HepG2 (cell line): ENCODE results near the gene TUBA4A. TPM values are rescaled to one million over a fixed set of nuclear protein-coding genes. Genes with fewer than 3 reads are reported as not detected.
A peak's percentile ranks its signal among the peaks of the same experiment; 100 is the strongest.

ENCODE experiments used
- ELF4 ChIP-seq: sonication (generic); formaldehyde crosslinking; IDR thresholded peaks from 2 replicates; pipeline ENCODE4 v1.5.0; 2020; ENCODE audit warnings: missing genetic modification reagents, mild to moderate bottlenecking, moderate library complexity, borderline replicate concordance
- ERF ChIP-seq: IDR thresholded peaks from 2 replicates; pipeline ENCODE4 v1.6.1; 2018; ENCODE audit warnings: missing biosample characterization, missing genetic modification reagents
- KMT2A ChIP-seq: sonication (generic); formaldehyde crosslinking; IDR thresholded peaks from 2 replicates; pipeline ENCODE4 v1.4.0; 2020; ENCODE audit warnings: missing genetic modification reagents
- MXD4 ChIP-seq: IDR thresholded peaks from 2 replicates; pipeline ENCODE4 v1.6.1; 2016; ENCODE audit warnings: mild to moderate bottlenecking, missing biosample characterization, missing genetic modification reagents
- NR0B2 ChIP-seq: sonication (generic); formaldehyde crosslinking; IDR thresholded peaks from 2 replicates; pipeline ENCODE4 v1.4.0; 2020; ENCODE audit warnings: mild to moderate bottlenecking, missing genetic modification reagents
- SP5 ChIP-seq: IDR thresholded peaks from 2 replicates; pipeline ENCODE4 v1.6.1; 2016; ENCODE audit warnings: low read depth, borderline replicate concordance
- SRSF4 ChIP-seq: fragments of 200-400 bp; formaldehyde crosslinking; IDR thresholded peaks from one replicate; pipeline ENCODE4 v1.6.1; 2018; ENCODE audit warnings: mild to moderate bottlenecking, low read depth, low read length, moderate library complexity; ENCODE audit not compliant: poor library complexity, severe bottlenecking
- XRCC5 ChIP-seq: fragments of 200-400 bp; formaldehyde crosslinking; optimal IDR thresholded peaks from 2 replicates; pipeline ENCODE3; 2017; ENCODE audit warnings: mild to moderate bottlenecking, low read length
- ZKSCAN8 ChIP-seq: IDR thresholded peaks from 2 replicates; pipeline ENCODE4 v1.6.1; 2016; ENCODE audit warnings: borderline replicate concordance, missing genetic modification reagents, missing compliant biosample characterization
- ZNF572 ChIP-seq: sonication (generic); formaldehyde crosslinking; IDR thresholded peaks from 2 replicates; pipeline ENCODE4 v1.5.1; 2020; ENCODE audit warnings: mild to moderate bottlenecking, missing genetic modification reagents
- ZNF619 ChIP-seq: sonication (generic); formaldehyde crosslinking; IDR thresholded peaks from 2 replicates; pipeline ENCODE4 v1.4.0; 2020; ENCODE audit warnings: mild to moderate bottlenecking, missing genetic modification reagents
- ZNF800 ChIP-seq: sonication (generic); formaldehyde crosslinking; IDR thresholded peaks from 2 replicates; pipeline ENCODE4 v1.4.0; 2020; ENCODE audit warnings: missing genetic modification reagents
- polyA plus RNA-seq, 8 experiments: library from polyadenylated mRNA; depleted of rRNA in 3 of 8; stranded (reverse) in 7 of 8; unstranded in 1 of 8; fragments of >200 nt; fragmentation: Illumina TruSeq in 4 of 8; extraction: Trizol in 4 of 8; gene quantifications; 2 replicates each; pipeline versions ENCODE4 v1.2.1 to v1.2.3, GENCODE V29; 2011 to 2016; ENCODE audit warnings: low read depth in 4 of 8, missing spikeins in 1 of 8, mixed read lengths in 1 of 8; ENCODE audit not compliant: insufficient read depth in 1 of 8
- total RNA-seq, 5 experiments: library from RNA; depleted of rRNA; stranded (reverse); fragments of >200 nt; fragmentation: Illumina TruSeq; extraction: Trizol; gene quantifications; 2 replicates each; pipeline ENCODE4 v1.2.3, GENCODE V29; 2016; ENCODE audit warnings: low read depth in 1 of 5
- TF ChIP-seq, protein P1 (sequence below): sonication (generic); formaldehyde crosslinking; conservative IDR thresholded peaks from 2 replicates; pipeline ENCODE4 v1.4.0; 2020; ENCODE audit warnings: missing genetic modification reagents
- TF ChIP-seq, protein P2 (sequence below): sonication (generic); formaldehyde crosslinking; IDR thresholded peaks from 2 replicates; pipeline ENCODE4 v1.5.0; 2020; ENCODE audit warnings: mild to moderate bottlenecking, missing genetic modification reagents
- TF ChIP-seq, protein P3 (sequence below): sonication (generic); formaldehyde crosslinking; IDR thresholded peaks from 2 replicates; pipeline ENCODE4 v1.5.1; 2020; ENCODE audit warnings: mild to moderate bottlenecking, missing genetic modification reagents
- TF ChIP-seq, protein P4 (sequence below): conservative IDR thresholded peaks from 2 replicates; pipeline ENCODE4 v1.6.1; 2018; ENCODE audit warnings: missing genetic modification reagents

TUBA4A gene
- total and polyA plus RNA-seq, 2 of the 13 experiments (the other 11 are each of a cell fraction or from before 2014, with no cell fraction given): 1.3 to 12.7 TPM

GRCh38 chr2:219279151-219279915, 25.6 kb upstream of the TUBA4A start, which contains the start of gene DNAJB2 (continued):
- TF ChIP-seq, protein P1, sequence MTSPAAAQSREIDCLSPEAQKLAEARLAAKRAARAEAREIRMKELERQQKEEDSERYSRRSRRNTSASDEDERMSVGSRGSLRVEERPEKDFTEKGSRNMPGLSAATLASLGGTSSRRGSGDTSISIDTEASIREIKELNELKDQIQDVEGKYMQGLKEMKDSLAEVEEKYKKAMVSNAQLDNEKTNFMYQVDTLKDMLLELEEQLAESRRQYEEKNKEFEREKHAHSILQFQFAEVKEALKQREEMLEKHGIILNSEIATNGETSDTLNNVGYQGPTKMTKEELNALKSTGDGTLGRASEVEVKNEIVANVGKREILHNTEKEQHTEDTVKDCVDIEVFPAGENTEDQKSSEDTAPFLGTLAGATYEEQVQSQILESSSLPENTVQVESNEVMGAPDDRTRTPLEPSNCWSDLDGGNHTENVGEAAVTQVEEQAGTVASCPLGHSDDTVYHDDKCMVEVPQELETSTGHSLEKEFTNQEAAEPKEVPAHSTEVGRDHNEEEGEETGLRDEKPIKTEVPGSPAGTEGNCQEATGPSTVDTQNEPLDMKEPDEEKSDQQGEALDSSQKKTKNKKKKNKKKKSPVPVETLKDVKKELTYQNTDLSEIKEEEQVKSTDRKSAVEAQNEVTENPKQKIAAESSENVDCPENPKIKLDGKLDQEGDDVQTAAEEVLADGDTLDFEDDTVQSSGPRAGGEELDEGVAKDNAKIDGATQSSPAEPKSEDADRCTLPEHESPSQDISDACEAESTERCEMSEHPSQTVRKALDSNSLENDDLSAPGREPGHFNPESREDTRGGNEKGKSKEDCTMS (CRISPR knock-in tag): no peak
- peak; percentile 55; the same call in 1 of the 2 replicates for TF ChIP-seq NR0B2 (CRISPR knock-in tag)
- no peak; the same call in 1 of the 2 replicates for TF ChIP-seq ZKSCAN8
- peak; percentile 96 for TF ChIP-seq SP5 (CRISPR knock-in tag)
- peak; percentile 75 for TF ChIP-seq XRCC5
- peak; percentile 92 for TF ChIP-seq MXD4 (CRISPR knock-in tag)
- TF ChIP-seq ELF4: no peak
- no peak for TF ChIP-seq ZNF572 (CRISPR knock-in tag)
- TF ChIP-seq, protein P2, sequence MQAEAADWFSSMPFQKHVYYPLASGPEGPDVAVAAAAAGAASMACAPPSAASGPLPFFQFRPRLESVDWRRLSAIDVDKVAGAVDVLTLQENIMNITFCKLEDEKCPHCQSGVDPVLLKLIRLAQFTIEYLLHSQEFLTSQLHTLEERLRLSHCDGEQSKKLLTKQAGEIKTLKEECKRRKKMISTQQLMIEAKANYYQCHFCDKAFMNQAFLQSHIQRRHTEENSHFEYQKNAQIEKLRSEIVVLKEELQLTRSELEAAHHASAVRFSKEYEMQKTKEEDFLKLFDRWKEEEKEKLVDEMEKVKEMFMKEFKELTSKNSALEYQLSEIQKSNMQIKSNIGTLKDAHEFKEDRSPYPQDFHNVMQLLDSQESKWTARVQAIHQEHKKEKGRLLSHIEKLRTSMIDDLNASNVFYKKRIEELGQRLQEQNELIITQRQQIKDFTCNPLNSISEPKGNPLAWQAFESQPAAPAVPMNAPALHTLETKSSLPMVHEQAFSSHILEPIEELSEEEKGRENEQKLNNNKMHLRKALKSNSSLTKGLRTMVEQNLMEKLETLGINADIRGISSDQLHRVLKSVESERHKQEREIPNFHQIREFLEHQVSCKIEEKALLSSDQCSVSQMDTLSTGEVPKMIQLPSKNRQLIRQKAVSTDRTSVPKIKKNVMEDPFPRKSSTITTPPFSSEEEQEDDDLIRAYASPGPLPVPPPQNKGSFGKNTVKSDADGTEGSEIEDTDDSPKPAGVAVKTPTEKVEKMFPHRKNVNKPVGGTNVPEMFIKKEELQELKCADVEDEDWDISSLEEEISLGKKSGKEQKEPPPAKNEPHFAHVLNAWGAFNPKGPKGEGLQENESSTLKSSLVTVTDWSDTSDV (CRISPR knock-in tag): peak; percentile 32; the same call in 1 of the 2 replicates
- peak; percentile 69; the same call in 1 of the 2 replicates for TF ChIP-seq KMT2A (CRISPR knock-in tag)
- TF ChIP-seq ZNF800: peak; percentile 82
- TF ChIP-seq, protein P3, sequence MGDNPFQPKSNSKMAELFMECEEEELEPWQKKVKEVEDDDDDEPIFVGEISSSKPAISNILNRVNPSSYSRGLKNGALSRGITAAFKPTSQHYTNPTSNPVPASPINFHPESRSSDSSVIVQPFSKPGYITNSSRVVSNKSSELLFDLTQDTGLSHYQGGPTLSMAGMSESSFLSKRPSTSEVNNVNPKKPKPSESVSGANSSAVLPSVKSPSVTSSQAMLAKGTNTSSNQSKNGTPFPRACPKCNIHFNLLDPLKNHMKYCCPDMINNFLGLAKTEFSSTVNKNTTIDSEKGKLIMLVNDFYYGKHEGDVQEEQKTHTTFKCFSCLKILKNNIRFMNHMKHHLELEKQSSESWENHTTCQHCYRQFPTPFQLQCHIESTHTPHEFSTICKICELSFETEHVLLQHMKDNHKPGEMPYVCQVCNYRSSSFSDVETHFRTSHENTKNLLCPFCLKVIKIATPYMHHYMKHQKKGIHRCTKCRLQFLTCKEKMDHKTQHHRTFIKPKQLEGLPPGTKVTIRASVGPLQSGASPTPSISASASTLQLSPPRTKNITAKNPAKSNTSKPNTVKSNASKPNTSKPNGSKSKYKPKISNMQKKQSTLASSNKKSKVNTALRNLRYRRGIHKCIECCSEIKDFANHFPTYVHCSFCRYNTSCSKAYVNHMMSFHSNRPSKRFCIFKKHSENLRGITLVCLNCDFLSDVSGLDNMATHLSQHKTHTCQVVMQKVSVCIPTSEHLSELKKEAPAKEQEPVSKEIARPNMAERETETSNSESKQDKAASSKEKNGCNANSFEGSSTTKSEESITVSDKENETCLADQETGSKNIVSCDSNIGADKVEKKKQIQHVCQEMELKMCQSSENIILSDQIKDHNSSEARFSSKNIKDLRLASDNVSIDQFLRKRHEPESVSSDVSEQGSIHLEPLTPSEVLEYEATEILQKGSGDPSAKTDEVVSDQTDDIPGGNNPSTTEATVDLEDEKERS: no peak
- TF ChIP-seq ZNF619 (CRISPR knock-in tag): no peak
- TF ChIP-seq ERF (CRISPR knock-in tag): peak; percentile 93
- no peak for TF ChIP-seq SRSF4
- TF ChIP-seq, protein P4, sequence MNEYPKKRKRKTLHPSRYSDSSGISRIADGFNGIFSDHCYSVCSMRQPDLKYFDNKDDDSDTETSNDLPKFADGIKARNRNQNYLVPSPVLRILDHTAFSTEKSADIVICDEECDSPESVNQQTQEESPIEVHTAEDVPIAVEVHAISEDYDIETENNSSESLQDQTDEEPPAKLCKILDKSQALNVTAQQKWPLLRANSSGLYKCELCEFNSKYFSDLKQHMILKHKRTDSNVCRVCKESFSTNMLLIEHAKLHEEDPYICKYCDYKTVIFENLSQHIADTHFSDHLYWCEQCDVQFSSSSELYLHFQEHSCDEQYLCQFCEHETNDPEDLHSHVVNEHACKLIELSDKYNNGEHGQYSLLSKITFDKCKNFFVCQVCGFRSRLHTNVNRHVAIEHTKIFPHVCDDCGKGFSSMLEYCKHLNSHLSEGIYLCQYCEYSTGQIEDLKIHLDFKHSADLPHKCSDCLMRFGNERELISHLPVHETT (CRISPR knock-in tag): peak; percentile 73; the same call in 1 of the 2 replicates
